Stimulated activated memory B cell treated with anti-CD40 and anti-IgM and Interleukin-4, amounts not matched to agents 10 μg/mL and 1 μg/mL and 100 μg/mL, for 72 hours (primary cell): ENCODE results near the gene BCL2.

Source experiments
- ATAC-seq: fragments of 150-1000 bp; cut with Tn5 transposase; 2 replicates; pipeline ENCODE4 v1.10.0; 2021
- H3K27ac Mint-ChIP-seq: one replicate; pipeline ENCODE4 v1.8.0; 2022; ENCODE audit warnings: mild to moderate bottlenecking, mixed read lengths
- H3K27me3 Mint-ChIP-seq: one replicate; pipeline ENCODE4 v1.8.0; 2022; ENCODE audit warnings: mixed read lengths
- H3K36me3 Mint-ChIP-seq: one replicate; pipeline ENCODE4 v1.8.0; 2022; ENCODE audit warnings: mixed read lengths
- H3K4me1 Mint-ChIP-seq: one replicate; pipeline ENCODE4 v1.8.0; 2022; ENCODE audit warnings: mixed read lengths
- H3K4me3 Mint-ChIP-seq: one replicate; pipeline ENCODE4 v1.8.0; 2022; ENCODE audit warnings: mild to moderate bottlenecking, moderate library complexity, mixed read lengths
- H3K9me3 Mint-ChIP-seq: one replicate; pipeline ENCODE4 v1.8.0; 2022; ENCODE audit warnings: mixed read lengths

BCL2 gene

DNA sequence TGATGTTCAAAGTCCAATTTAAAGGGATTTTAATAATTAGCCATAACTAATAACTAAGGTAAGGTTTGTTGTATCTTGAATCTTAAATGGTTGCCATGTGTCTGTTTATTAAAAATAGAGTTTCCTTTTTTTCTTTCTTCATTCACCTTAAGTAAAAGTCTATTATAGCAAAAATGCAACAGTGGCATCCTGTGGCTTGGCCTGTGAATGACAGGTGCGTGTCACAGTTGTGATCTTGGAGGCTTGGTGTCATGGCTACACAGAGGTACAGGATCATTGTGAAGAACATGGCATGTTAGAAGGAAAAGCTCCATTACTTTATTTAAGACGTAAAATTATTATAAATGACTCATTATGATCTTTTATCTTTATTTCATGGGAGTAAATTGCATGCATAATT lies 246.1 kb downstream of the BCL2 start:
- peaks cover 7% of the 10 kb centered on the region for H3K9me3 Mint-ChIP-seq
- no peaks in the 10 kb centered on the region for H3K36me3 Mint-ChIP-seq
- peaks cover 25% of the 10 kb centered on the region for H3K4me1 Mint-ChIP-seq
- H3K27ac Mint-ChIP-seq: no peak overlapping the region
- no peak overlapping the region for H3K4me3 Mint-ChIP-seq
- no peak for ATAC-seq
- H3K27me3 Mint-ChIP-seq: peaks cover 7% of the 10 kb centered on the region
